ENCODE results near the gene CFB.
A peak's percentile ranks its signal among the peaks of the same experiment; 100 is the strongest.
"Not testable (repeated sequence)": the region's sequence is repeated elsewhere in the genome, so short reads cannot be mapped to it uniquely, and the experiment has no call there.

The CFB gene

GRCh38 chr6:31971993-31972708 is 26.3 kb downstream of the CFB start, which contains the start of gene DXO:
Gene DXO, minus strand, starts transcription at chr6:31972138. Its CDS starts 463 bp downstream, at chr6:31971675.
- peak; percentile 100 for DNase-seq

GRCh38 chr6:31972709-31973350 is 26.9 kb downstream of the CFB start:
- DNase-seq: no peak

GRCh38 chr6:31976065-31976464 is 30.2 kb downstream of the CFB start:
- not testable (repeated sequence) for DNase-seq

GRCh38 chr6:31977816-31978431 is 32.0 kb downstream of the CFB start:
- no peak for DNase-seq

- DNase-seq: no peak
These were observed 32.9 kb downstream of the CFB start for GRCh38 chr6:31978831-31979230.

GRCh38 chr6:31979238-31979898 is 33.5 kb downstream of the CFB start:
- no peak for DNase-seq

- DNase-seq: not testable (repeated sequence)
These were observed 34.4 kb downstream of the CFB start for GRCh38 chr6:31980195-31980876.

- not testable (repeated sequence) for DNase-seq
These were observed 35.1 kb downstream of the CFB start for GRCh38 chr6:31980998-31981397.

- DNase-seq: not testable (repeated sequence)
These were observed 35.8 kb downstream of the CFB start, which contains the start of gene C4A for GRCh38 chr6:31981744-31982143. Gene C4A, plus strand, starts transcription at chr6:31982057. Its CDS starts 51 bp downstream, at chr6:31982108.

GRCh38 chr6:31989363-31989762 is 43.5 kb downstream of the CFB start:
- DNase-seq: not testable (repeated sequence)

- DNase-seq: not testable (repeated sequence)
These were observed 48.5 kb downstream of the CFB start for GRCh38 chr6:31994421-31994820.

GRCh38 chr6:31996385-31996784 is 50.5 kb downstream of the CFB start:
- DNase-seq: not testable (repeated sequence)
